SK-N-SH (cell line): ENCODE results near the gene MS4A4A. TPM values are rescaled to one million over a fixed set of nuclear protein-coding genes. Genes with fewer than 3 reads are reported as not detected.
"Not testable (repeated sequence)": the region's sequence is repeated elsewhere in the genome, so short reads cannot be mapped to it uniquely, and the experiment has no call there.

Experiments
- CTCF ChIA-PET: fragments of 300-600, 350-600 bp; formaldehyde crosslinking; extraction: SDS; loops from one replicate; lab custom pipeline; 2021; lab: Yijun Ruan, JAX
- POLR2A ChIA-PET: fragments of 350-600 bp; sonication (Branson Sonifier 250); formaldehyde crosslinking; extraction: SDS; loops from one replicate; lab custom pipeline; 2020; ENCODE audit warnings: antibody characterized with exemption, inconsistent platforms; lab: Yijun Ruan, JAX
- DNase-seq: peaks from one replicate; pipeline ENCODE4 v3.0.0; 2012
- H2AFZ ChIP-seq: fragments of 200-600 bp; sonication (generic); 2 replicates; pipeline ENCODE4 v1.8.1; 2016; ENCODE audit warnings: antibody characterized with exemption, mild to moderate bottlenecking, low read depth
- H3F3A ChIP-seq: fragments of 200-600 bp; sonication (generic); replicated peaks from 2 replicates; pipeline ENCODE3; 2016; ENCODE audit warnings: antibody characterized with exemption, mild to moderate bottlenecking; ENCODE audit not compliant: insufficient read depth
- H3K27ac ChIP-seq, 2 experiments: fragments of 200-500 bp in 1 of 2; fragments of 200-600 bp in 1 of 2; sonication (Bioruptor generic) in 1 of 2; sonication (generic), shearing (Covaris generic) in 1 of 2; 2 replicates each; pipeline versions ENCODE4 v1.5.1 to v1.6.1; 2014 to 2016; ENCODE audit warnings: low read depth in 2 of 2, inconsistent platforms in 1 of 2, low read length in 1 of 2, mild to moderate bottlenecking in 1 of 2, mixed read lengths in 1 of 2
- H3K27me3 ChIP-seq: fragments of 200-600 bp; sonication (generic), shearing (Covaris generic); 2 replicates; pipeline ENCODE4 v1.6.1; 2016; ENCODE audit warnings: mixed run types; ENCODE audit not compliant: insufficient read depth
- H3K36me3 ChIP-seq, 2 experiments: fragments of 200-500 bp in 1 of 2; fragments of 200-600 bp in 1 of 2; sonication (Bioruptor generic) in 1 of 2; sonication (generic) in 1 of 2; replicated peaks in 1 of 2; 2 replicates each; pipeline versions ENCODE3 to v1.5.1; 2014 to 2016; ENCODE audit warnings: low read length in 1 of 2, mild to moderate bottlenecking in 1 of 2; ENCODE audit not compliant: insufficient read depth in 2 of 2, control insufficient read depth in 1 of 2
- H3K4me1 ChIP-seq, 2 experiments: fragments of 200-500 bp in 1 of 2; fragments of 200-600 bp in 1 of 2; sonication (Bioruptor generic) in 1 of 2; sonication (generic), shearing (Covaris generic) in 1 of 2; 2 replicates each; pipeline versions ENCODE4 v1.5.1 to v1.6.1; 2014 to 2016; ENCODE audit warnings: low read depth in 1 of 2, low read length in 1 of 2, mixed run types in 1 of 2; ENCODE audit not compliant: insufficient read depth in 2 of 2, control insufficient read depth in 1 of 2
- H3K4me2 ChIP-seq: fragments of 200-600 bp; sonication (generic), shearing (Covaris generic); 2 replicates; pipeline ENCODE4 v1.6.1; 2017; ENCODE audit warnings: mixed run types
- H3K4me3 ChIP-seq, 2 experiments: fragments of 200-500 bp in 1 of 2; fragments of 200-600 bp in 1 of 2; sonication (Bioruptor generic) in 1 of 2; sonication (generic), shearing (Covaris generic) in 1 of 2; 2 replicates each; pipeline versions ENCODE4 v1.5.1 to v1.8.1; 2014 to 2016; ENCODE audit warnings: low read depth in 2 of 2, inconsistent platforms in 1 of 2, low read length in 1 of 2, mild to moderate bottlenecking in 1 of 2, mixed read lengths in 1 of 2, moderate library complexity in 1 of 2
- H3K79me2 ChIP-seq: fragments of 200-600 bp; sonication (generic); 2 replicates; pipeline ENCODE4 v1.8.1; 2017; ENCODE audit warnings: mild to moderate bottlenecking; ENCODE audit not compliant: insufficient read depth
- H3K9ac ChIP-seq: fragments of 200-600 bp; sonication (generic); 2 replicates; pipeline ENCODE4 v1.6.1; 2017; ENCODE audit warnings: mixed run types
- H3K9me2 ChIP-seq: fragments of 200-600 bp; sonication (generic); 2 replicates; pipeline ENCODE4 v1.6.1; 2017; ENCODE audit warnings: mixed run types
- H3K9me3 ChIP-seq: fragments of 200-600 bp; sonication (generic); 2 replicates; pipeline ENCODE4 v1.6.1; 2017; ENCODE audit warnings: mixed run types, mild to moderate bottlenecking, moderate library complexity
- H4K20me1 ChIP-seq: fragments of 200-600 bp; sonication (generic); 2 replicates; pipeline ENCODE4 v1.6.1; 2017; ENCODE audit warnings: mild to moderate bottlenecking, mixed run types; ENCODE audit not compliant: insufficient read depth
- CHD2 ChIP-seq: fragments of 150-350 bp; IDR thresholded peaks from 2 replicates; pipeline ENCODE4 v1.6.1; 2018; ENCODE audit warnings: low read length; ENCODE audit not compliant: partially characterized antibody
- EP300 ChIP-seq, 2 experiments: IDR thresholded peaks; 2 replicates each; pipeline versions ENCODE4 v1.4.0 to v1.6.1; 2012; ENCODE audit warnings: borderline replicate concordance in 1 of 2, low read depth in 1 of 2, low read length in 1 of 2
- FOXJ3 ChIP-seq: sonication (generic); formaldehyde crosslinking; IDR thresholded peaks from 2 replicates; pipeline ENCODE4 v1.5.1; 2020; ENCODE audit warnings: mild to moderate bottlenecking, missing genetic modification reagents
- FOXM1 ChIP-seq: IDR thresholded peaks from 2 replicates; pipeline ENCODE4 v1.4.0; 2012; ENCODE audit warnings: low read depth, mild to moderate bottlenecking
- IRF3 ChIP-seq: fragments of 150-350 bp; IDR thresholded peaks from 2 replicates; pipeline ENCODE4 v1.6.1; 2016; ENCODE audit warnings: mild to moderate bottlenecking, low read depth, low read length
- MEF2A ChIP-seq: IDR thresholded peaks from 2 replicates; pipeline ENCODE4 v1.4.0; 2012; ENCODE audit warnings: low read depth, borderline replicate concordance
- MXI1 ChIP-seq: IDR thresholded peaks from 2 replicates; pipeline ENCODE4 v1.6.1; 2012; ENCODE audit warnings: mild to moderate bottlenecking, low read depth, low read length, improper control_type of control experiment
- NFIC ChIP-seq: IDR thresholded peaks from 2 replicates; pipeline ENCODE4 v1.4.0; 2012; ENCODE audit warnings: borderline replicate concordance
- POLR2AphosphoS5 ChIP-seq: IDR thresholded peaks from 2 replicates; pipeline ENCODE4 v1.6.1; 2012; ENCODE audit warnings: low read depth, low read length
- RFX5 ChIP-seq: IDR thresholded peaks from 2 replicates; pipeline ENCODE4 v1.6.1; 2012; ENCODE audit warnings: mild to moderate bottlenecking, improper control_type of control experiment, low read length
- TAF1 ChIP-seq: IDR thresholded peaks from 2 replicates; pipeline ENCODE4 v1.6.1; 2012; ENCODE audit warnings: low read depth, mild to moderate bottlenecking, low read length, moderate library complexity, borderline replicate concordance
- WGBS: methylation state at CpG from one replicate; pipeline ENCODE4 v1.1.6; 2017; ENCODE audit warnings: low lambda C conversion rate; 5-methylcytosine and 5-hydroxymethylcytosine counted together
- polyA plus RNA-seq, 3 experiments: library from polyadenylated mRNA; depleted of rRNA; stranded (reverse); fragments of >200 nt; gene quantifications; 2 replicates each; pipeline ENCODE4 v1.2.3, GENCODE V29; 2012
- TF ChIP-seq, protein P1 (sequence below): fragments of 150-350 bp; IDR thresholded peaks from 2 replicates; pipeline ENCODE4 v1.6.1; 2017; ENCODE audit warnings: antibody characterized with exemption, low read length, low read depth, borderline replicate concordance
- TF ChIP-seq, protein P2 (sequence below): IDR thresholded peaks from 2 replicates; pipeline ENCODE4 v1.4.0; 2012; ENCODE audit warnings: low read depth

MS4A4A gene
- polyA plus RNA-seq, 1 of the 3 experiments (the other 2 are of a cell fraction) = not detected

DNA sequence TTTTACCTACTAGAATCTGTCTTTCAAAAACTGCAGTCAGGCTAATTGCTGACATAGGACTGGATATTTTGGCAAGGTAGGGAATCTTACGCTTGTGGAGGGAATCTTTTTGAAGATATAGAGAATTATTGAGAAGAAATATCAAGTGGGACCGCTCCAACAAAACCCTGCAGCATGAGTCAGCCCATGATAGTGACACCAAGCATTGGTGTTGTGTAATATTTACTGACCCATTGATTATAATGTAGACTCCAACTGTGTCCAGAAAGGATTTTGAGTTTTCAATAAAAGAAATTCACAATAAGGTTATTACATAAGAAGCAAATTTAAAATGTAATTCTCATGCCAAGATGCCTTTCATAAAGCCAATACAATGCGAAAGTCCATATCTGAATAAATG lies 20.7 kb downstream of the MS4A4A start (continued):
- TF ChIP-seq, protein P1, sequence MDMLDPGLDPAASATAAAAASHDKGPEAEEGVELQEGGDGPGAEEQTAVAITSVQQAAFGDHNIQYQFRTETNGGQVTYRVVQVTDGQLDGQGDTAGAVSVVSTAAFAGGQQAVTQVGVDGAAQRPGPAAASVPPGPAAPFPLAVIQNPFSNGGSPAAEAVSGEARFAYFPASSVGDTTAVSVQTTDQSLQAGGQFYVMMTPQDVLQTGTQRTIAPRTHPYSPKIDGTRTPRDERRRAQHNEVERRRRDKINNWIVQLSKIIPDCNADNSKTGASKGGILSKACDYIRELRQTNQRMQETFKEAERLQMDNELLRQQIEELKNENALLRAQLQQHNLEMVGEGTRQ = no peak
- no peak for TF ChIP-seq RFX5
- TF ChIP-seq TAF1 = no peak
- TF ChIP-seq, protein P2, sequence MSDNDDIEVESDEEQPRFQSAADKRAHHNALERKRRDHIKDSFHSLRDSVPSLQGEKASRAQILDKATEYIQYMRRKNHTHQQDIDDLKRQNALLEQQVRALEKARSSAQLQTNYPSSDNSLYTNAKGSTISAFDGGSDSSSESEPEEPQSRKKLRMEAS = no peak

DNA sequence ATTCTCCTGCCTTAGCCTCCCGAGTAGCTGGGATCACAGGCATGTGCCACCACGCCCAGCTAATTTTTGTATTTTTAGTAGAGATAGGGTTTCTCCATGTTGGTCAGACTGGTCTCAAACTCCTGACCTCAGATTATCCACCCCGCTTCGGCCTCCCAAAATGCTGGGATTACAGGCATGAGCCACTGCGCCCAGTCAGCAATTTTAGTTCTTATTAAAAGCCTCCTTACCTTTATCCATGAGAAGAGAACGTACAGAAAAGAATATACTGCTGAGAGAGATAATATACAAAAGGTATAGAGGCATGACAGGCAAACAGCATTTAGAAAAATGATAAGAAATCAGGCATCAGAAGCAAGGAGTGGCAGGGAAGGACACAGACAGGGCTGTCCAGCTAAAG lies 21.4 kb downstream of the MS4A4A start:
- POLR2A ChIA-PET, CTCF ChIA-PET, H3K9ac ChIP-seq, H3K27me3 ChIP-seq, H3K79me2 ChIP-seq, H3K4me2 ChIP-seq, DNase-seq, H3K27ac ChIP-seq, H3K9me3 ChIP-seq, H3K4me1 ChIP-seq, H3K36me3 ChIP-seq, H3K4me3 ChIP-seq, H3K9me2 ChIP-seq, H2AFZ ChIP-seq, H3F3A ChIP-seq, H4K20me1 ChIP-seq: not testable (repeated sequence)
- WGBS = 16% methylated on average over 6 of the region's 6 CpGs

DNA sequence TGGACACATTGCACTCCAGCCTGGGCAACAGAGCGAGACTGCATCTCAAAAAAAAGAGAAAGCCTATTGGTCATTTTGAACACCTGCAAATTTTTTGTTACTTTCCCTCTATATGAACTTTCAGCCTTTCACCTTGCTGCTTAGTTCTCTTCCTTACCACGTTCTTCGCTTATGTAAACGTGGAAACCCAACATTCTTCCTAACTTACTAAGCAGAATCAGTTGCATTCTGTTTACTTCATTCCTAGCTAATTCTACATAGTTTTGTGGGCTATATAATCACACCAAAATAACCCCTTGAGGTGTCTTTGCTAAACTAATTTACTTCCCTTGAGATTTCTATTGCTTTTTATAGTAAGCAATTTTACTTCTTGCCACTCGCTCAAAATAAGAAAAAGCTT lies 23.2 kb downstream of the MS4A4A start:
- Histone ChIP-seq H3K9ac (no peak overlapping the region), H3K36me3 (no peaks in the 10 kb centered on the region), H3K4me3 (no peak overlapping the region), H3K27me3 (no peaks in the 10 kb centered on the region), H3K4me1 (no peaks in the 10 kb centered on the region), H3K9me3 (no peaks in the 10 kb centered on the region), H2AFZ (no peak overlapping the region), H3K79me2 (no peaks in the 10 kb centered on the region), H4K20me1 (no peaks in the 10 kb centered on the region), H3F3A (no peaks in the 10 kb centered on the region), H3K9me2 (no peaks in the 10 kb centered on the region), H3K27ac (no peak overlapping the region), H3K4me2 (no peak overlapping the region)
- TF ChIP-seq FOXM1 (no peak), FOXJ3 (CRISPR knock-in tag) (no peak), IRF3 (no peak), POLR2AphosphoS5 (no peak), EP300 (IDR thresholded peaks at IDR 0.05; ENCODE audit: borderline replicate concordance in 1 of 2, low read depth in 1 of 2, low read length in 1 of 2) (no peak), NFIC (no peak), CHD2 (no peak), MXI1 (no peak), RFX5 (no peak), MEF2A (no peak)
- TF ChIP-seq, protein P2 = no peak
- TF ChIP-seq, protein P1 = no peak
- no peak for DNase-seq
- ChIA-PET CTCF (no interaction called here), POLR2A (no interaction called here)
- 8% methylated on average over 5 of the region's 5 CpGs for WGBS
